ENCODE results near the gene OR9Q2.

- TF ChIP-seq CSRNP3 (CRISPR knock-in tag; IDR thresholded peaks at IDR 0.05) (no peak), PPARA (CRISPR knock-in tag; IDR thresholded peaks at IDR 0.05; ENCODE audit: borderline replicate concordance) (no peak), CREB5 (CRISPR knock-in tag; IDR thresholded peaks at IDR 0.05; ENCODE audit: low read depth) (no peak), PATZ1 (CRISPR knock-in tag; IDR thresholded peaks at IDR 0.05; ENCODE audit: borderline replicate concordance) (no peak), RARB (CRISPR knock-in tag; IDR thresholded peaks at IDR 0.05) (no peak), POU6F1 (CRISPR knock-in tag; IDR thresholded peaks at IDR 0.05; ENCODE audit: borderline replicate concordance, low read depth) (no peak), ZFP30 (CRISPR knock-in tag; IDR thresholded peaks at IDR 0.05) (no peak), TCF4 (CRISPR knock-in tag; IDR thresholded peaks at IDR 0.05; ENCODE audit: borderline replicate concordance) (no peak), ESRRG (CRISPR knock-in tag; IDR thresholded peaks at IDR 0.05) (no peak), ISL1 (CRISPR knock-in tag; IDR thresholded peaks at IDR 0.05) (no peak), OSR1 (CRISPR knock-in tag; IDR thresholded peaks at IDR 0.05) (no peak), ZNF70 (CRISPR knock-in tag; IDR thresholded peaks at IDR 0.05) (no peak), ARNTL (CRISPR knock-in tag; IDR thresholded peaks at IDR 0.05; ENCODE audit: borderline replicate concordance, low read depth) (no peak), ZFP3 (CRISPR knock-in tag; IDR thresholded peaks at IDR 0.05) (no peak)
Measured at GRCh38 chr11:58177409-58178054, 11.3 kb upstream of the OR9Q2 start.
